GM18511 (cell line): ENCODE results near the gene RUBCNL.
"Not testable (repeated sequence)": the region's sequence is repeated elsewhere in the genome, so short reads cannot be mapped to it uniquely, and the experiment has no call there.

Source experiments
- ATAC-seq: cut with Tn5 transposase; IDR thresholded peaks from one replicate; pipeline ENCODE4 v1.9.1; 2021; ENCODE audit warnings: mild to moderate bottlenecking, moderate library complexity; ENCODE audit not compliant: unreplicated experiment

The RUBCNL gene, protein sequence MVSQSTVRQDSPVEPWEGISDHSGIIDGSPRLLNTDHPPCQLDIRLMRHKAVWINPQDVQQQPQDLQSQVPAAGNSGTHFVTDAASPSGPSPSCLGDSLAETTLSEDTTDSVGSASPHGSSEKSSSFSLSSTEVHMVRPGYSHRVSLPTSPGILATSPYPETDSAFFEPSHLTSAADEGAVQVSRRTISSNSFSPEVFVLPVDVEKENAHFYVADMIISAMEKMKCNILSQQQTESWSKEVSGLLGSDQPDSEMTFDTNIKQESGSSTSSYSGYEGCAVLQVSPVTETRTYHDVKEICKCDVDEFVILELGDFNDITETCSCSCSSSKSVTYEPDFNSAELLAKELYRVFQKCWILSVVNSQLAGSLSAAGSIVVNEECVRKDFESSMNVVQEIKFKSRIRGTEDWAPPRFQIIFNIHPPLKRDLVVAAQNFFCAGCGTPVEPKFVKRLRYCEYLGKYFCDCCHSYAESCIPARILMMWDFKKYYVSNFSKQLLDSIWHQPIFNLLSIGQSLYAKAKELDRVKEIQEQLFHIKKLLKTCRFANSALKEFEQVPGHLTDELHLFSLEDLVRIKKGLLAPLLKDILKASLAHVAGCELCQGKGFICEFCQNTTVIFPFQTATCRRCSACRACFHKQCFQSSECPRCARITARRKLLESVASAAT

GRCh38 chr13:46387064-46387851 is at the start of gene RUBCNL:
TSS of gene RUBCNL (minus strand) at chr13:46387252. CDS start at chr13:46372475, 14,777 bp downstream.
- ATAC-seq = peak; percentile 34

GRCh38 chr13:46429558-46429957 is 42.5 kb upstream of the RUBCNL start:
- ATAC-seq = not testable (repeated sequence)

DNA sequence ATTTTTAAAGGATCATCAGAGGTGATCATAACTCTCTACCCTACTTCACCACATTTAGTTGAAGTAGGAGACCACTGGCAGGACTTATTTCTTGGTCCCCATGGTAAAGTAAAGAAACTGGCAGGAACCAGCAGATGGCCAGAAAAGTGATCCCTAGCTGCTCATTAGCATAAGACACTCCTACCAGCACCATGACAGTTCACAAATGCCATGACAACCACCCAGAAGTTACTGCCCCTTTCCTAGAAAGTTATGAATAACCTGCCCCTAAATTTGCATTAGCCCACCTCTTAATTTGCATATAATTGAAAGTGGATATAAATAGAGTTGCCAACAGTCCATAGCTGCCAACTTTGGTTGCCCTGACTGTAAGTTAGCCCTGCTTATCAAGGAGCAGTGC is 18.4 kb upstream of the RUBCNL start:
- no peak for ATAC-seq

DNA sequence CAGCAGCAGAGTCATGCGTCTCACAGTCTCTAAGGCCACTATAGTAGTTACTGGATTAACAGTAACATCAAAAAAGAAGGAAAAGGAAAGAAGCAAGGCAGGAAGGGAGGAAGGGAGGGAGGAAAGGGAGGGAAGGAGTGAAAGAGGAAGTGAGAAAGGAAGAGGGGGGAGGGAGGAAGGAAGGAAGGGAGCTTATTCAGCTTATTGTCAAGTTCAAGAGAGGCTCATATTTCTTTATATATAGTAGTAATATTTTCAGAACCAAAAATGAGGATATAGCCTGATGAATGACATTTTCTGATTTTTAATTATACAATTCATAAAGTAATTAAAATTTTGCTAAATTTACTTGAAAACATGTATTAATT is 17.7 kb upstream of the RUBCNL start:
- no peak for ATAC-seq

DNA sequence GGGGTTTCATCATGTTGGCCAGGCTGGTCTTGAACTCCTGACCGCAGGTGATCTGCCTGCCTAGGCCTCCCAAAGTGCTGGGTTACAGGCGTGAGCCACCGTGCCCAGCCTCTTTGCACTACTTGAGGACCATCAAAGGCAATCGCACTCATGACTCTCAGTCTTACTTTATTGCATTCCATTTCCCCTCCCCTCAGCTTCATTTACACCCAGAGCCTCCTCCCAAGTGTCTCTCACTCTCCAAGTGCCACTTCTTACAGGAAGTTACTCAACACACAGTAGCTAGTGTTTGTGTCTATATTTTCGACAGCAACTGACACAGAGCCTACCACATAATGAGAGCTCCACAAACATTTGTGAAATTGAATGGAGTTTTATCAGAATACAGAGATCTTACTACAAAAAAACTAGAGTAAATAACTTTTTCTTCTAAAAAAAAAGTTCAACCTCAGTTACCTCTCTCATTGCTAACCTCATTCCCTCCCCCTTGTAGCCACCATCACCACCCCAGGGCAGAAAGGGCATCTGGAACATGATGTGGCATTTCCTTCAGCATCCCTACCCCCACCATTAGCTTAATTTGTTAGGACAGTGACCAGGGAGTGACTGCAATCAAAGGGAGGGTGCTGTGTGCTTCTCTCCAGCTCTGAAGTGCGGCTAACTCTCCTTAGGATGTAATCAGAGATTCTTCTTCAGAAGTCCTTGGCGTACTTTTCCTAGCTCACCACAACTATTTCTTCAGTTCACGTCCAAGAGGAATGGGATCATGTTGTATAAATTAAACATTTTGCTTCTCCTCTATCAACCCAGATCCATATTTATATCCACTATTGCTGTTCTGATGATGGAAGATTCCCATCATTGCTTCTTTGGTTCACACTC is 17.0 kb upstream of the RUBCNL start:
- ATAC-seq = no peak

DNA sequence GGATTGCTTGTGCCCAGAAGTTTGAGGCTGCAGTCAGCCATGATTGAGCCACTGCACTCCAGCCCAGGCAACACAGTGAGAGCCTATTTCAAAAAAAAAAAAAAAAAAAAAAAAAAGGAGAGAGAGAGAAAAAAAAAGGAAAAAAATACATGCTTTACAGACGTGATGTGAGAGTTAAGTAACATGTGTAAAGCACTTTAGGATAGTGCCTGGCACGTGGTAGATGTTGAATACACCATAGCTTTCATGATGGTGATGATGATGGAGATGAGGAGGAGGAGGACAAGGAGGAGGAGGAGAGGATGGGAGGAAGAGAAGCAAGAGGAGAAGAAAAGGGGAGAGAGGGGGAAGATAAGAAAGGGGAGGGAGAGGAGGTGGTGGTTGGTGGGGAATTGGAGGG is 15.1 kb upstream of the RUBCNL start:
- no peak for ATAC-seq

GRCh38 chr13:46401432-46401831 is 14.4 kb upstream of the RUBCNL start:
- ATAC-seq = no peak

GRCh38 chr13:46396341-46396740 is 9.3 kb upstream of the RUBCNL start:
- ATAC-seq = no peak

GRCh38 chr13:46392967-46393366 is 5.9 kb upstream of the RUBCNL start:
- ATAC-seq = peak; percentile 53

- peak; percentile 57 for ATAC-seq
Observed at GRCh38 chr13:46389457-46390451, 2.7 kb upstream of the RUBCNL start.

GRCh38 chr13:46388846-46389245 is 1.8 kb upstream of the RUBCNL start:
- no peak for ATAC-seq

- ATAC-seq = no peak
Observed at GRCh38 chr13:46388308-46388707, 1.3 kb upstream of the RUBCNL start.

DNA sequence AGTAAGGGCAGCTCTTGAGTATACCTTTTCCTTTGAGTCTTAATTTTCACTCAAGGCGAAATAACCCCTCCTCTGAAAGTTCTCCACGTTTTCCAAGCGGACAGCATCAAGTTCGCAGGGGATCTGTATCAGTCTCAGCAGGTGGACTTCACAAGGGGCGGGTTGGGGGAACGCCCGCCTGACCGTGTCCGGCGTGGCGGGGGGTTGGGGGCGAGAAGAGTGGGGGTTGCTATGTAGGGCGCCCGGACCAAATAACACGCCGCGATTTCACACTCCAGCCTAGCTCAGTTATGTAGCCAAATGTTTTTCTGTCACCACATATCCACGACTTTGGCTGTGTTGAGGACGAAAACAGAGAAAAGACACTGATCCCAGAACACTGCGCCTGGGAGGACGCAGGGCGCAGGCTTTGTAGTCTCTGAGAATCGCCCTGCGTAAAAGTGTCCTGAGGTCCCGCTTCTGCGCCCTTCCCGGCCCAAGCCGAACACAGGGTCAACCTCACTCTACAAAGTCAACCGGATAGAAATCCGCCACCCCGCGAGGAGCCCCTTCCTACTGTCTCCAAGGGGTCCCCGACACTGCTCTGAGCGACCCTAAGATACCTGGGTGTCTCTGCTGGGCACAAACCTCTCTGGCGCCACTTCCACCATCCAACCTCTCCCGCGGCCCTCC is 524 bp downstream of the RUBCNL start:
- ATAC-seq = peak; percentile 3

DNA sequence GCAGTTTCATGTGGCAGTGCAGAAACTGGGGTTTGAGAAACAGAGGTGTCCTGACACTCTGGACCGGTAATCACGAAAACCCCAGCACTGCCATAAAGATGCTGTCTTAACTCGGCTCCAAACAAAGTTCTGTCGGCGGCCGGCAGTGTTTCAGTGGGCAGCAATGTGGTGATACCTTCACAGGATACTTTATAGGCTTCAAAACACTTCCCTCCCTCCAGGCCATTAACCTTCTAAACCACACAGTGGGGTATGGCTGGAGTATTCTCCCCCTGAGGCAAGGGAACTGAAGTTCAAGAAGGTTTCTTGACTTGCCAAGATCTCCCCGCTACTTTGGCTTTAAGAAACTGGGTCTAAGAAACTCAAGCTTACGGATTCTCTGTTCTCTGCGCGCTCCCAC is 1.1 kb downstream of the RUBCNL start:
- ATAC-seq = no peak

DNA sequence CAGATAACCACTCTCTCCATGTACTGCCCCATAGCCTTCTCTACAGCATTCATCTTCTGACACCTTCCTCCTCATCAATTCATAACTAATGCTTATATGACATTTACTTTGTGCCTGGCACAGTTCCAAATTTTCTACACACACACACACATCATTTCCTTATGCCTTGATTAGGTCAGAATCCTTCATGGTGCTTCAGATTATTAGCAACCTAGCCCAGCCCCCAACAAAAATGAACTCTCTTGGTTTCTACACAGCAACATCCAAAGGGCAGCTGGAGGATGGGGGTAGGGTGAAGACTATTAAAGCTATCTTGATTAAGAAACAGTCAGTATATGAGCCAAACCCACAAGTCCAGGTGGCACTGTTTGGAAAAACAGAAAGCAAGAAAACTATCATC is 3.7 kb downstream of the RUBCNL start:
- no peak for ATAC-seq

DNA sequence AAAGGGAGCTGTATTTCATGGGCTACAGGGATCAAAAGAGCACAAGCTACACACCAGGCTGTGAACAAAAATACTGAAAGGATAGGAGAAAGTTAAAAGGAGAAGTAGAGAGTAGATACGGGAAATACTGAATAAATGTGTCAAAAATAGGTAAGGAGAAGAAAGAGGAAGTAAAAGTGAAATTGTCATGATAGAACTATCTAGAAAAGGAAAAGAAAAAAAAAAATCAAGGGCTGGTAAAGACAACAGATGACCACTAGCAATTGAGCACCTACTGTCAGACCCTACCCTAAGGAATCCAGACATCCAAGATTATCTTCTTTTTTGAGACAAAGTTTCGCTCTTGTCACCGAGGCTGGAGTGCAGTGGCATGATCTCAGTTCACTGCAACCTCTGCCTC is 4.8 kb downstream of the RUBCNL start:
- peak; percentile 41 for ATAC-seq

DNA sequence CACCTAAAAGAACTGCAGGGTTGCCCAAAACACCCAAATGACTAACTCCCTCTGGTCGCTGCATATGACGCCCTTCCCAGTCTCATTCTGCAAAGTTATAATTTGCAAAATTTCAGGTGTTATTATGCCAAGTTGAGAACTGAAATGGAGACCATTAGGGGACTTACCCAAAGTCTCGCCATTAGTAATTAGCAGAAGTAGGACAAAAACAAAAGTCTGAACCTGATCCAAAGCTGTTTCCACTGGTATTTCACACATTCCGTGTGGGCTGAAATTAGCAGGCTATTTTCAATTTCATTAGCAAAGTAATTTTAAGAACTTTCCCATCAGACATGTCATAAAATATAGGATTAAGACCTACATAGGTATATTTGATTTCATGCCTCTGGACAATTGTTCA is 6.8 kb downstream of the RUBCNL start:
- no peak for ATAC-seq

- no peak for ATAC-seq
Observed at GRCh38 chr13:46379611-46380010, 7.4 kb downstream of the RUBCNL start.

DNA sequence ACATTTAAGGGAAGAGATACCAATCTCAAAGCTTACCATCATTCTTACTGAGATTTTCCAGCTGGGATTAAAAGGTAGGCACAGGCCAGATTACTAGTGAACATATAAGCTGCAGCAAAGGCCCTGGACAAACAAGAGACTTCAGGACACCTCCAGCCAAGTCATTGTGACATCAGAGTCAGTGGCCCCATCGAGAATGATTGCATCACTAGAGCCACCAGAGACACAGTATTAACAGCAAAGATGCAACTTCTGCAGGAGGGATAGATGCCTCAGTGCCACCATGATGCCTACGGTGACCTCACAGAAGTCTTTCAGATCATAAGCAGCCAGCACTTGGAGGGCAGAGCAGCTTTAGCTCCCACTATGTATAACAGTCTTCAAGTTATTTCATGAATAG is 8.6 kb downstream of the RUBCNL start:
- ATAC-seq = no peak
